ENCODE results near the gene MRPL45.

The MRPL45 gene

GRCh38 chr17:38349097-38349730 lies 52.2 kb downstream of the MRPL45 start:
- peak; percentile 47 for DNase-seq

DNA sequence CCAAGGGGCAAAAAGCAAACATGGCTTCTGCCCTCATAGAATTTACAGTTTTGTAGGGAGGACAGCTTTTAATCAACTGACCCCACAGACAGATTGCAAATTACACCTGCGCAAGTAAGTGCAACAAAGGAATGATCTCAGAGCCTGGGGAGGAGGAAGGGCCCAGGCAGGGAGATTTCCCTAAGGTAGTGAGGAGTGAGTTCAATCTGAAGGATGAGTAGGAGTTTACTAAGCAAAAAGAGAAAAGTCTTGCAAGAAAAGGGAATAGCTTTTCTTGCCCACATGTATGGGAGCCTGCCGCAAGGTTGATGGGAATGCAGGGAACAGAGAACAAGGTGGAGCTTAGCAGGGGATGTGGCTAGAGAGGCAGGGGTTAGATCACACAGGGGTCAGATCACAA lies 53.1 kb downstream of the MRPL45 start:
- no peak for DNase-seq

GRCh38 chr17:38351412-38352222 lies 54.6 kb downstream of the MRPL45 start, which contains the start of gene SOCS7:
Gene SOCS7 (plus strand): TSS chr17:38351844. CDS start chr17:38352053, 209 bp downstream.
- peak; percentile 86 for DNase-seq

DNA sequence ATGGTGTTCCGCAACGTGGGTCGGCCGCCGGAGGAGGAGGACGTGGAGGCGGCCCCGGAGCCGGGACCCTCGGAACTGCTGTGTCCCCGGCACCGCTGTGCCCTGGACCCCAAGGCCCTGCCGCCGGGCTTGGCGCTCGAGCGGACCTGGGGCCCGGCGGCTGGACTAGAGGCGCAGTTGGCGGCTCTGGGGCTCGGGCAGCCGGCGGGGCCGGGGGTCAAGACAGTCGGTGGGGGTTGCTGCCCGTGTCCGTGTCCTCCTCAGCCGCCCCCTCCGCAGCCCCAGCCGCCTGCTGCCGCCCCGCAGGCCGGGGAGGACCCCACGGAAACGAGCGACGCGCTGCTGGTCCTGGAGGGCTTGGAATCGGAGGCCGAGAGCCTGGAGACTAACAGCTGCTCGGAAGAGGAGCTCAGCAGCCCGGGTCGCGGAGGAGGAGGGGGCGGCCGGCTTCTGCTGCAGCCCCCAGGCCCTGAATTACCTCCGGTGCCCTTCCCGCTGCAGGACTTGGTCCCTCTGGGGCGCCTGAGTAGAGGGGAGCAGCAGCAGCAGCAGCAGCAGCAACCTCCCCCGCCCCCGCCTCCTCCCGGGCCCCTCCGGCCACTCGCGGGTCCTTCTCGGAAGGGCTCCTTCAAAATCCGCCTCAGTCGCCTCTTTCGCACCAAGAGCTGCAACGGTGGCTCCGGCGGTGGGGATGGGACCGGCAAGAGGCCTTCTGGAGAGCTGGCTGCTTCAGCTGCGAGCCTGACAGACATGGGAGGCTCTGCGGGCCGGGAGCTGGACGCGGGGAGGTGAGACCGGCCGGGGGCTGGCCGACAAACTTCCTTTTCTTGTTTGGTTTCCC lies 55.5 kb downstream of the MRPL45 start:
- no peak for DNase-seq

GRCh38 chr17:38353086-38353604 lies 56.2 kb downstream of the MRPL45 start:
- DNase-seq: no peak

- DNase-seq: no peak
These were observed 56.7 kb downstream of the MRPL45 start for GRCh38 chr17:38353668-38354067.

DNA sequence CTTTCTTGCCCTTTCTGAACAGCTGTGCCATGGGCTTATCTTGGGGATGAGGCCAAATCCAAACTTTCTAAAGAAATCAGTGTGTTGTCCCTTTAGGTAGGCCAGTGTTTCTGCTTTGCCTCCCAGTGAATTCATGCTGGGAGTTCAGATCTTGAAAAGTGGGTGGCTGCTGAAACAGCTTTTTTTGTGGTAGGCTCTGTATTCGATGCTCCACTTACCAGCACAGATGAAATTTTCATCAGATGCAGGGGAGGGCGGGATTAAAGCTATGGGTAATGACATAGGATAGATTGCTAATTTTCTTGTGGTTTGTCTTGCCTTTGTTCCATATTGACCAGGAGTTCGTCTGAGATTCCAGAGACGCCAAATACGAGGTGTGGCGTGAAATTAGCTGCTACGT lies 57.5 kb downstream of the MRPL45 start:
- DNase-seq: no peak

- DNase-seq: no peak
These were observed 58.3 kb downstream of the MRPL45 start for GRCh38 chr17:38355251-38355650.

DNA sequence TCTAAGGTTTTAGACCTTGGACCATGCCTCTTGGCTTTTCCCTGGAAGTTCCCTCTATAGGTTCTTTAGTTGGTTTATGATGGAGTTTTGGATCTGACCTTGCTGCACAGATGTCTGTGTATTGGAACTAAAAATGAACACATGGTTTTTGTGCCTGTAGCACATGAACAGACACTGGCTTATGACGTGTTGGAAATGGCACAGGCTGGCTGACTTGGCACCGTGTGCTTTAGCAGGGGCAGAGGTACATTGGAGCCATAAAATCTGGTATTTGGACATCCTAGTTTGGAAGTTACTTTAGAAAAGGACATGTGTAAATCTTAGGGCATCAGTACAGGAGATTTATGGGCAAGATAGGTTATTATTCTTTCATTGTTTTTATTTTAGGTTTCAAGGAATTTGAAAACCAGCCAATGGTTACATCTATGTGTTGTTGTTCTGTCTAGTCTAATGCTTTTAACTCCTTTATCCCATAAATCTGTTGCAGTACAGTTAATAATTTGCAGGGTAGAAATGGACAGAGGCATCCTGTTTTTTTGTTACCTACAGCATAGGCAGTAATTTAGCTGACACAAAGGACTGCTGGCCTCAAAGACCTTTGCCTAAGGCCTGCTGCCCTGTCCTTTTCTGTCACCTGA lies 60.6 kb downstream of the MRPL45 start:
- DNase-seq: no peak

DNA sequence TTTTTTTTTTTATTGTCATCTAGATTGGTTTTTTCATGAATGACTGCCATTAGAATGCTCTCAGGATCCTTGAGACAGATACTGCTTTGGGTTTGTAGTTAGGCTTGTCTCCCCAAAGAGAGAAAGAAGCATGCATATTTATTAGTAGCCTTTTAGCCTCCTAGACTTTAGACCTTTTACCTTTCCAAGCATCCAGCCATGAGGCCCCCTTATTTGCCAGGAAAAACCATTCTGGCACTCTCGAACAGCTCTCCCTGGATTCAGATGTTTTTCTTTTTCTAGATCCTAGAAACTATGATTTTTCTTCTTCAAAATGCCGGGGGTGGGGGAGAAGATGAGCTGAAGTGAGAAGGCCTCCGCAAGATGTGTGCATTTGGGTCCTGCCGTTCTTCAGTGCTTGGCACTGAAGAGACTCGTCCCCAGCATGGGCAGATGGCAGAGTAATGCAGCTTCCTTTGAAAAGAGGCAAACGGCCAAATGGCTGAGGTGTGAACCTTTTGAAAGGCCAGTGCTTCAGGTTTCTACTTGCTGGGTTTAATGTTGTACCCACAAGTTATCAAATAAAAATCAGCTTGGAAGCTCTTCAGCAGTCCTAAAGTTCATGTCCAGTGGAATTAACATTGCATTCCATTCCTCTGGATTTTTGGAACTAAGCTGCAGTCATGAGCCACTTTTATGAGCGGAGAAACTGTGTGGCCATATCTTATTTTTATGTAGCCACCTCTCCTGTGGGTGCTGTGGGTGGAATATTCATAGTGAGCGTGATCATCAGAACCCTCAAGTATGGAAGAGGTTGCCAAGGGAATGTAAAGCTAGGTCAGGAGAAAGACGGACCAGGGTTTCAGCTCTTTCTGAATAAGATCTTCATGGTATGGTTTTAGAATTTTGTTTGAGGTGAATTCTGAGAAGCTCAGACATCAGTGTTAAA lies 61.9 kb downstream of the MRPL45 start:
- DNase-seq: no peak

- DNase-seq: no peak
These were observed 64.9 kb downstream of the MRPL45 start for GRCh38 chr17:38361694-38362465.

GRCh38 chr17:38363016-38363415 lies 66.0 kb downstream of the MRPL45 start:
- no peak for DNase-seq

- no peak for DNase-seq
These were observed 67.8 kb downstream of the MRPL45 start for GRCh38 chr17:38364741-38365140.

- no peak for DNase-seq
These were observed 72.3 kb downstream of the MRPL45 start for GRCh38 chr17:38369124-38369886.

Measured in NCI-H2029 (cell line).